ENCODE measurements around the gene CDK4. TPM values are rescaled to one million over a fixed set of nuclear protein-coding genes. Genes with fewer than 3 reads are reported as not detected.

CDK4 gene
- total and polyA plus RNA-seq, 2 of the 13 experiments (the other 11 are each of a cell fraction or from before 2014, with no cell fraction given) = 191 to 209 TPM

GRCh38 chr12:57782608-57783465 lies 30.7 kb upstream of the CDK4 start, which contains the start of gene TSFM (continued):
- TF ChIP-seq ZBTB43 (CRISPR knock-in tag; conservative IDR thresholded peaks at IDR 0.05) (peak; percentile 56; the same call in 1 of the 2 replicates), MXI1 (IDR thresholded peaks at IDR 0.05; ENCODE audit: borderline replicate concordance, low read depth, low read length) (peak; percentile 91; the same call in 2 of the 3 replicates), FOXK2 (IDR thresholded peaks at IDR 0.05) (peak; percentile 72; the same call in 1 of the 2 replicates), ADNP (CRISPR knock-in tag; IDR thresholded peaks at IDR 0.05) (no peak), FOXP4 (CRISPR knock-in tag; IDR thresholded peaks at IDR 0.05) (peak; percentile 73), SMAD3 (CRISPR knock-in tag; IDR thresholded peaks at IDR 0.05) (peak; percentile 98), BRD4 (CRISPR knock-in tag; IDR thresholded peaks at IDR 0.05) (peak; percentile 82), IKZF5 (CRISPR knock-in tag; IDR thresholded peaks at IDR 0.05) (peak; percentile 93), ZNF782 (CRISPR knock-in tag; IDR thresholded peaks at IDR 0.05; ENCODE audit: borderline replicate concordance) (peak; percentile 59; the same call in 1 of the 2 replicates), ZNF781 (CRISPR knock-in tag; IDR thresholded peaks at IDR 0.05; ENCODE audit: borderline replicate concordance, not compliant biosample characterization) (no peak), ZNF652 (CRISPR knock-in tag; IDR thresholded peaks at IDR 0.05; ENCODE audit: borderline replicate concordance, low read depth) (peak; percentile 39; the same call in 1 of the 2 replicates), ZNF362 (CRISPR knock-in tag; IDR thresholded peaks at IDR 0.05; ENCODE audit: borderline replicate concordance) (no peak; the same call in 1 of the 2 replicates), ZNF749 (CRISPR knock-in tag; IDR thresholded peaks at IDR 0.05; ENCODE audit: borderline replicate concordance) (0 out of 2 replicates have a peak, but pooled peaks have one; percentile 48), THAP8 (CRISPR knock-in tag; IDR thresholded peaks at IDR 0.05; ENCODE audit: borderline replicate concordance) (peak; percentile 80; the same call in 1 of the 2 replicates), EP300 (IDR thresholded peaks at IDR 0.05; ENCODE audit: low read depth in 2 of 2, low read length in 2 of 2) (peak in 1 of 2 experiments; percentile 21; a peak in 1 of 4 replicates), EP300 (CRISPR knock-in tag; IDR thresholded peaks at IDR 0.05; ENCODE audit: borderline replicate concordance) (peak; percentile 35; the same call in 1 of the 2 replicates), FOXO4 (CRISPR knock-in tag; conservative IDR thresholded peaks at IDR 0.05) (no peak), FIP1L1 (IDR thresholded peaks at IDR 0.05; ENCODE audit: borderline replicate concordance, insufficient read depth, low read depth, low read length) (no peak), ZMYM4 (CRISPR knock-in tag; IDR thresholded peaks at IDR 0.05) (peak; percentile 98), POLR2AphosphoS5 (IDR thresholded peaks at IDR 0.05; ENCODE audit: low read depth, low read length) (peak; percentile 85)
